ENCODE data around the gene IDH2. TPM values are rescaled to one million over a fixed set of nuclear protein-coding genes. Genes with fewer than 3 reads are reported as not detected.
A peak's percentile ranks its signal among the peaks of the same experiment; 100 is the strongest.
"Not testable (repeated sequence)": the region's sequence is repeated elsewhere in the genome, so short reads cannot be mapped to it uniquely, and the experiment has no call there.

Gene IDH2
- polyA plus RNA-seq, 1 donor from 2014 or later = 84.7 TPM

GRCh38 chr15:90071220-90071807 lies 31.0 kb downstream of the IDH2 start:
- H3K36me3 ChIP-seq (ENCODE audit: insufficient read depth, low read length) = no peaks in the 10 kb centered on the region
- H3K4me2 ChIP-seq (ENCODE audit: low read length) = no peak overlapping the region
- H3K9me3 ChIP-seq (ENCODE audit: low read length) = no peaks in the 10 kb centered on the region
- H3K9me2 ChIP-seq (ENCODE audit: insufficient read depth, low read length) = no peaks in the 10 kb centered on the region
- no peaks in the 10 kb centered on the region for H3F3A ChIP-seq (ENCODE audit: insufficient read depth, low read length, poor library complexity, severe bottlenecking)
- H2AFZ ChIP-seq (ENCODE audit: low read depth, low read length) = no peak overlapping the region
- TF ChIP-seq MXI1 (conservative IDR thresholded peaks at IDR 0.05; ENCODE audit: poor library complexity, severe bottlenecking) (no peak), RAD21 (conservative IDR thresholded peaks at IDR 0.05) (peak; percentile 75), REST (IDR thresholded peaks at IDR 0.05; ENCODE audit: borderline replicate concordance) (no peak), EP300 (conservative IDR thresholded peaks at IDR 0.05; ENCODE audit: poor library complexity, severe bottlenecking) (no peak), SMC3 (conservative IDR thresholded peaks at IDR 0.05; ENCODE audit: poor library complexity) (peak; percentile 82), CTCF (IDR thresholded peaks at IDR 0.05; ENCODE audit: poor library complexity, severe bottlenecking) (peak; percentile 71), POLR2AphosphoS5 (IDR thresholded peaks at IDR 0.05) (no peak), TAF1 (IDR thresholded peaks at IDR 0.05; ENCODE audit: low read depth) (no peak), EZH2 (IDR thresholded peaks at IDR 0.05; ENCODE audit: borderline replicate concordance, insufficient read depth, low read length, poor library complexity, severe bottlenecking) (no peak)
- no peaks in the 10 kb centered on the region for H3K27me3 ChIP-seq (ENCODE audit: insufficient read depth, low read depth, low read length)
- no peaks in the 10 kb centered on the region for H3K79me2 ChIP-seq (replicated peaks; ENCODE audit: insufficient read depth, low read length)
- H3K4me3 ChIP-seq (ENCODE audit: low read length) = no peak overlapping the region
- no peaks in the 10 kb centered on the region for H4K20me1 ChIP-seq (ENCODE audit: insufficient read depth)
- H3K9ac ChIP-seq (ENCODE audit: low read length) = no peak overlapping the region
- H3K27ac ChIP-seq (ENCODE audit: low read length) = no peak overlapping the region

GRCh38 chr15:90070623-90071022 lies 31.6 kb downstream of the IDH2 start:
- H3F3A ChIP-seq (ENCODE audit: insufficient read depth, low read length, poor library complexity, severe bottlenecking); H3K4me2 ChIP-seq (ENCODE audit: low read length); H3K36me3 ChIP-seq (ENCODE audit: insufficient read depth, low read length); H4K20me1 ChIP-seq (ENCODE audit: insufficient read depth); H2AFZ ChIP-seq (ENCODE audit: low read depth, low read length); H3K27ac ChIP-seq (ENCODE audit: low read length); H3K79me2 ChIP-seq (replicated peaks; ENCODE audit: insufficient read depth, low read length); H3K9me3 ChIP-seq (ENCODE audit: low read length); H3K9ac ChIP-seq (ENCODE audit: low read length); H3K27me3 ChIP-seq (ENCODE audit: insufficient read depth, low read depth, low read length); H3K9me2 ChIP-seq (ENCODE audit: insufficient read depth, low read length); H3K4me3 ChIP-seq (ENCODE audit: low read length): not testable (repeated sequence)

Data from neural cell (in vitro differentiated cells).